GM18502 (cell line): ENCODE results near the gene ZNF280B.
"Not testable (repeated sequence)": the region's sequence is repeated elsewhere in the genome, so short reads cannot be mapped to it uniquely, and the experiment has no call there.

Source experiments
- ATAC-seq: cut with Tn5 transposase; IDR thresholded peaks from one replicate; pipeline ENCODE4 v1.9.1; 2021; ENCODE audit warnings: mild to moderate bottlenecking; ENCODE audit not compliant: unreplicated experiment, poor library complexity

Gene ZNF280B

GRCh38 chr22:22535662-22536061 lies 27.1 kb upstream of the ZNF280B start:
- ATAC-seq = no peak

- ATAC-seq = no peak
Observed at GRCh38 chr22:22534604-22535415, 26.3 kb upstream of the ZNF280B start.

GRCh38 chr22:22533863-22534262 lies 25.3 kb upstream of the ZNF280B start:
- no peak for ATAC-seq

DNA sequence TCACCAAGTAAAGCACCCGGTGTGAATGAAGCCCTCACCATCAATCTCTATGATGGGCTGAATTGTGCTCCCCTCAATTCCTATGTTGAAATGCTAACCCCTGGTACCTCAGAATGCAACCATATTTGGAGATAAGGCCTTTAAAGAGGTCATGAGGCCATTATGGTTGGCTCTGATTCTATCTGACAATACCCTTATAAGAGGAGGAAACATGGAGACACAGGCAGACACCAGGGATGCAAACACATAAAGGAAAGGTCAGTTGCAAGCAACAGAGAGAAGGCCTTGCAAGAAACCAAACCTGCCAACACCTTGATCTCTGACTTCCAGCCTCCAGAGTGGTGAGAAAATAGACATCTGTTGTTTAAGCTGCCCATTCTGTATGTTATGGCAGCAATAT lies 24.9 kb upstream of the ZNF280B start:
- no peak for ATAC-seq

GRCh38 chr22:22532547-22533071 lies 24.1 kb upstream of the ZNF280B start:
- ATAC-seq = not testable (repeated sequence)

DNA sequence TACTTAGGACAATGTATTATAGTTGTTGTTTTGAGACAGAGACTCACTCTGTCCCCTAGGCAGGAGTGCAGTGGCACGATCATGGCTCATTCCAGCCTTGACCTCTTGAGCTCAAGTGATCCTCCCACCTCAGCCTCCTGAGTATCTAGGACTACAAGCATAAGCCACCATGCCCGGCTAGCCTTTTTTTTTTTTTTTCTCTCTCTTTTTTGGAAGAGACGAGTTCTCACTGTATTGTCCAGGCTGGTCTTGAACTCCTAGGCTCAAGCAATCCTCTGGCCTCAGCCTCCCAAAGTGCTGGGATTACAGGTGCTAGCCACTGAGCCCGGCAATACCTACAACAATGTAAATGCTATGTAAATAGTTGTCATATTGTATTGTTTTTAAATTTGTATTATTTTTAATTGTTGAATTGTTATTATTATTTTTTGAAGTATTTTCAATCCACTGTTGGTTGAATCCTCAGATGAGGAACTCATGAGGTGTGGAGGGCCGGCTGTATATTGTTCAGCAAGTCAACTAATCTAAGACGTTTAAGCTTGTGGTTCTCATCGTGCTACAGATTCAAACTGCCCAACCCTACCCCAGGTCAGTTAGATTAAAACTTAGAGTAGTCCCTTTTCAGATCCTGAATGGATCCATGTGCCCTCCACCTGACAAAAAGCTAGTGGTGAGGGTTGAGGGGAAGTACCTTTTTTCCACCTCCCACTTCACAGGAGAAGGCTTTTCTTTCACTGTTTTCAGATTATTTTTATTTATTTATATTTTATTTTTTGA lies 23.4 kb upstream of the ZNF280B start:
- ATAC-seq = no peak

GRCh38 chr22:22528780-22529179 lies 20.2 kb upstream of the ZNF280B start:
- ATAC-seq = no peak

DNA sequence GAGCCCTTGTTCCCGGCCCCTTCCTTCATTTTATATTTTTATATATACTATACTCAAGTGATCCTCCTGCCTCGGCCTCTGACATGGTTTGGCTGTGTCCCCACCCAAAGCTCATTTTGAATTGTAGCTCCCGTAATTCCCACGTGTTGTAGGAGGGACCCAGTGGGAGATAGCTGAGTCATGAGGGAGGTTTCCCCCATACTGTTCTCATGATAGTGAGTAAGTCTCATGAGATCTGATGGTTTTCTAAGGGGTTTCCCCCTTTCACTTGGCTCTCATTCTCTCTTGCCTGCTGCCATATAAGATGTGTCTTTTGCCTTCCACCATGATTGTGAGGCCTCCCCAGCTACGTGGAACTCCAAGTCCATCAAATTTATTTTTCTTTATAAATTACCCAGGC lies 18.8 kb upstream of the ZNF280B start:
- no peak for ATAC-seq

DNA sequence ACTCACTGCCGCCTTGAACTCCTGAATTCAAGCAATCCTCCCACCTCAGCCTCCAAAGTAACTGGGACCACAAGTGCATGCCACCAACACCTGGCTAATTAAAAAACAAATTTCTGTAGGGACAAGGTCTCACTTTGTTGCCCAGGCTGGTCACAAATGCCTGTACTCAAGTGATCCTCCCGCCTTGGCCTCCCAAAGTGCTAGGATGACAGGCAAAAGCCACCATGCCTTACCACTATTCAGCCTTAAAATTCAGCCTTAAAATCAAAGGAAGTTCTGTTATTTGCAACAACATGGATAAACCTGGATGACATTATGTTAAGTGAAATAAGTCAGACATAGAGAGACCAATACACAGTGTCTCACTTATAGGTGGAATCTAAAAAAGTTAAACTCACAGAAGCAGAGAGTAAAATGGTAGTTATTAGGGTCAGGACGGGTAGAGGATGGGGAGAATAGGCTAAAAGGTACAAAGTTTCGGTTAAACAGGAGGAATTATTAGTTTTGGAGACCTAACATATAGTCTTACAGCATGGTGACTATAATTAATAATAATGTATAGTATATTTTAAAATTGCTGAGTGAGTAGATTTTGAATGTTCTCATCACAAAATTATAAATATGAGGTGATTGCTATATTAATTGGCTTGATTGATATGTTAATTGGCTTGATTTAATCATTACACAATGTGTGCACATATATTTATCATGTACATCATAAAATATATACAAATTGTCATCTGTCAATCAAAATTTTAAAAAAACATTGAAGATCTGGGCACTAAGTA lies 17.8 kb upstream of the ZNF280B start:
- no peak for ATAC-seq

DNA sequence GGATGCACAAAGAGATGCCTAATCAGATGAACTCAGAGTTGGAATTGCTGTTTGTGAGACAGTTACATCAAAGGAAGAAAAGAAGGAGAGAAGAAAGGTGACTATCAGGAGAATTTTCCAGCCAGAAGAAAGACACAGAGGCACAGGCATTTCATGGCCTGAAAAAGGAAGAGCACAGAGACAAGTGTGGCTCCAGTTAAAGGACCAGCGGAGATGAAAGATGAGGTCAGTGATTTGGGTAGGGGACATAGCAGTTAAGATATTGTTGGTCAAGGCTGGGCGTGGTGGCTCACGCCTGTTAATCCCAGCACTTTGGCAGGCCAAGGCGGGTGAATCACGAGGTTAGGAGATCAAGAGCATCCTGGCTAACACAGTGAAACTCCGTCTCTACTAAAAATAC lies 15.0 kb upstream of the ZNF280B start:
- no peak for ATAC-seq

DNA sequence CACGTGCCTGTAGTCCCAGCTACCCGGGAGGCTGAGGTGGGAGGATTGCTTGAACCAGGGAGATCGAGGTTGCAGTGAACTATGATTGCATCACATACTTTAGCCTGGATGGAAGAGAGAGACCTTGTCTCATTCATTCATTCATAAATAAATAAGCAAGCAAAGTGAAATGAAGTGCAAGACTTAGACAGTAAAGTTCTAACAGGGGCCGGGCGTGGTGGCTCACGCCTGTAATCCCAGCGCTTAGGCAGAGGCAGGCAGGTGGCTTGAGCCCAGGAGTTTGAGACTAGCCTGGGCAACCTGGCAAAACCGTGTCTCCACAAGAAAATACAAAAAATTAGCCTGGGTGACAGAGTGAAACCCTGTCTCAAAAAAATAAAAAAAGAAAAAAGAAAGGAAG lies 13.1 kb upstream of the ZNF280B start:
- no peak for ATAC-seq

- no peak for ATAC-seq
Observed at GRCh38 chr22:22520667-22521602, 12.4 kb upstream of the ZNF280B start.

DNA sequence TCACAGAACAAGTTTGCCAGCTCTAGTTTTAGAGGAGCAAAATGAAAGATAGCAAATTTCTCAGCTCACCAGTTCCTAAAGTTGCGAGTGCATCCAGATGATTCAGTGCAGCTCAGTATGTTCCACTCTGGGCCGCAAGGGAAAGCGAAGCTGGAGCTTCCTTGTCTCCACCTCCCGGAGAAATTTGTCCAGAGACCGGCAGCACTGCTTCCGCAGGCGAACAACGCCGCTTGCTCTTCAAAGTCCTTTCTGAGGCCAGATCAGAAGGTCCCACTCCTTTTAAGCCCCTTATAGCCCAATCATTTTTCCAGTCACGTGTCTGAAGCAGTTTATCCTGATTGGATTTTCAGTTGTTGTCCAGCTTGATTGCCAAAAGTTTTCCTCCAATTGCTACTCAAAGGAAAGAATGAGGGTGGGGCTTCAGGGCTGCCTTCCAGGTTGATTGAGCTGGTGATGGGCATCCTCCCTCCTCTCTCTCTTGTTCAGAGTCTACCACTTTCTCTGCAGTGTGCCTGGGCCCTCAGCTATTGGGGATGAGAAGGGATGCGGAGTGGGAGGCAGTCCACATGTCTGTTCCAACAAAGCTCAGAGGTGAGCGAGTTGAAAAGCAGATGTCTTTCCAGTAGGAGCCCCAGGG lies 11.6 kb upstream of the ZNF280B start, which contains the start of gene ZNF280A:
ZNF280A (minus strand) TSS at position 251 of the 637 bp plus-strand sequence. CDS start 4,640 bp downstream, outside the sequence.
- ATAC-seq = no peak

DNA sequence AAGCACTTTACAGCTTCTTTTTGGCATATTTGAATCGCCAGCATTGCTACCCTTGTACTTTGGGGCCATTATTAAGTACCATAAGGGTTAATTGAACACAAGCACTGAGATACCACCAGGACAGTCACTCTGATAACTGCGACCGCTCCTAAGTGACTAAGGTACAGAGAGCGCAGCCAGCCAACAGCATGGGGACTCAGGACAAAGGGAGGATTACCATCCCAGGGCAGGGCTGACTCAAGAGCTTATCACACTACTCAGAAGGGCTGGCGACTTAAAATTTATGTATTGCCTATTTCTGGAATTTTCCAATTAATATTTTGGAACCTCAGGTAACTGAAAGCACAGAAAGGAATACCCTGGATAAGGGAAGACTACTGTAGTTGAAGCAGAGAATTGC lies 11.0 kb upstream of the ZNF280B start:
- no peak for ATAC-seq

- ATAC-seq = no peak
Observed at GRCh38 chr22:22516992-22517391, 8.4 kb upstream of the ZNF280B start.

- ATAC-seq = no peak
Observed at GRCh38 chr22:22515890-22516289, 7.3 kb upstream of the ZNF280B start.

- ATAC-seq = not testable (repeated sequence)
Observed at GRCh38 chr22:22514431-22514830, 5.9 kb upstream of the ZNF280B start.

DNA sequence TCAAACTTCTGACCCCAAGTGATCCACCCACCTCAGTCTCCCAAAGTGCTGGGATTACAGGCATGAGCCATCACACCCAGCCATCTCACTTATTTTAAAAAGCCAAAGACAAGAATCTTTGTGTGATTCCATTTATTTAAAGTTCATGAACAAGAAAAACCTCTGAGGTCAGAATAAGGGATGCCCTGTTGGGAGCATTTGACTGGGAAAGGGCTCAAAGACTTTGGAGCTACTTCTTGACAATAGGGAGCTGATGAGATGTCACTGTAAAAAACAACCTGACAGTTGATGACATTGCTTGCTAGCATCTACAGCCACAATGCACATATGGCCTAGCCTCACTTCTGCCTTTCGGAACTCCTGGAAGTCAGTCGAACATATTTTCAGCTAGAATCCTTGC lies 5.1 kb upstream of the ZNF280B start:
- ATAC-seq = no peak

DNA sequence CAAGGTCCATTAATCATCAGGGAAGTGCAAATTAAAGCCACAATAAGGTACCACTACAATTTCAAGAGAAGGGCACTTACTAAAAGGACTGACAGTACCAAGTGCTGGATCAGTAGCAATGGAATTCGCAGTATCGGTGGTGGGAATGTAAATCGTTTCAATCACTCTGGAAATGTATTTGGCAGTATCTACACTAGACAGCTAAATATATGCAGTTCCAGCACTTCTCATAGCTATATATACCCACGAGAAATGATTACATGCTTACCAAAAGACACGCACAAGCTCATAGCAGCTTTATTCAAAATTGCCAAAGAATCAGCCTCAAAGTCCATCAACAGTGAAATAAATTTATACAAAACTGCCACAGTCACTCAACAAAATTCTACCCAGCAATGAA lies 4.4 kb upstream of the ZNF280B start:
- no peak for ATAC-seq
